ENCODE data around the gene FMN1. TPM values are rescaled to one million over a fixed set of nuclear protein-coding genes. Genes with fewer than 3 reads are reported as not detected.

Gene FMN1
- total RNA-seq, 2 donors from 2014 or later, result 0.60 to 1.1 TPM

DNA sequence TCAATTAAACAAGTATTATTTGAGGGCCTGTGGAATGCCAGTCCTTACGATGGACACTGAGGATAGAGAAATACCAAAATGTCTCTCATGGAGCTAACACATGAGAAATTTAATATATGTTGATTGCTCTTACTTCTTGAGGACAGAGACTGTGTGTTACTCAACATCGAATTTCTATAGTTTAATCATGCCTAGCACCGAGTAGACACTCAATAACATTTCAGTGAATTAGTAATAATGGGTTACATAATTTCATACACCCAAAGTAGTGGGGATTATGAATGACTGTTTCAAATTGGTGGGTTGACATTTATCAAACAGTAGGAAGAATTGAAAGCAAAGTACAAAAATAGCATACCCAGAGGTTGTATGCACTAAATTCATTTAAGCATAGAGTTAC is 11.2 kb downstream of the FMN1 start:
- TF ChIP-seq CTCF (conservative IDR thresholded peaks at IDR 0.05), result no peak
- Histone ChIP-seq H3K9me3 (ENCODE audit: control insufficient read depth, low read length) (no peaks in the 10 kb centered on the region), H3K9ac (ENCODE audit: extremely low read depth, low read length, poor library complexity, severe bottlenecking) (no peak overlapping the region), H3K4me3 (ENCODE audit: low read length) (no peak overlapping the region), H3K27me3 (ENCODE audit: control insufficient read depth, insufficient read depth, low read length, poor library complexity, severe bottlenecking) (no peaks in the 10 kb centered on the region), H3K36me3 (ENCODE audit: control insufficient read depth, insufficient read depth, low read length) (no peaks in the 10 kb centered on the region), H3K4me1 (ENCODE audit: control insufficient read depth, insufficient read depth, low read length) (peaks cover 5% of the 10 kb centered on the region), H3K27ac (ENCODE audit: low read depth, low read length) (no peak overlapping the region)
- 94 to 100% methylated on average over 1 of the region's 3 CpGs for WGBS, 2 experiments (ENCODE audit: insufficient coverage in 1 of 2, insufficient read length in 1 of 2)
- no peak overlapping the region for H3K4me3 Mint-ChIP-seq
- no peaks in the 10 kb centered on the region for H3K27me3 Mint-ChIP-seq (ENCODE audit: insufficient read depth)
- no peak overlapping the region for H3K27ac Mint-ChIP-seq
- peaks cover 12% of the 10 kb centered on the region for H3K4me1 Mint-ChIP-seq
- DNase-seq, result no peak
- H3K36me3 Mint-ChIP-seq (ENCODE audit: low read depth), result no peaks in the 10 kb centered on the region
- no peaks in the 10 kb centered on the region for H3K9me3 Mint-ChIP-seq

- no peak overlapping the region for H3K4me3 ChIP-seq (ENCODE audit: low read length)
- H3K36me3 Mint-ChIP-seq (ENCODE audit: low read depth), result no peaks in the 10 kb centered on the region
- no peaks in the 10 kb centered on the region for H3K9me3 Mint-ChIP-seq
- H3K9me3 ChIP-seq (ENCODE audit: control insufficient read depth, low read length), result no peaks in the 10 kb centered on the region
- DNase-seq, result no peak
- peaks cover 12% of the 10 kb centered on the region for H3K4me1 Mint-ChIP-seq
- WGBS, 2 experiments (ENCODE audit: insufficient coverage in 1 of 2, insufficient read length in 1 of 2), result 94 to 100% methylated on average over 1 to 2 of the region's 2 CpGs
- H3K36me3 ChIP-seq (ENCODE audit: control insufficient read depth, insufficient read depth, low read length), result no peaks in the 10 kb centered on the region
- H3K27ac ChIP-seq (ENCODE audit: low read depth, low read length), result no peak overlapping the region
- peaks cover 5% of the 10 kb centered on the region for H3K4me1 ChIP-seq (ENCODE audit: control insufficient read depth, insufficient read depth, low read length)
- TF ChIP-seq CTCF (conservative IDR thresholded peaks at IDR 0.05), result no peak
- no peak overlapping the region for H3K9ac ChIP-seq (ENCODE audit: extremely low read depth, low read length, poor library complexity, severe bottlenecking)
- H3K4me3 Mint-ChIP-seq, result no peak overlapping the region
- H3K27me3 ChIP-seq (ENCODE audit: control insufficient read depth, insufficient read depth, low read length, poor library complexity, severe bottlenecking), result no peaks in the 10 kb centered on the region
- no peak overlapping the region for H3K27ac Mint-ChIP-seq
- no peaks in the 10 kb centered on the region for H3K27me3 Mint-ChIP-seq (ENCODE audit: insufficient read depth)
Observed at GRCh38 chr15:33182926-33183325, 11.6 kb downstream of the FMN1 start.

DNA sequence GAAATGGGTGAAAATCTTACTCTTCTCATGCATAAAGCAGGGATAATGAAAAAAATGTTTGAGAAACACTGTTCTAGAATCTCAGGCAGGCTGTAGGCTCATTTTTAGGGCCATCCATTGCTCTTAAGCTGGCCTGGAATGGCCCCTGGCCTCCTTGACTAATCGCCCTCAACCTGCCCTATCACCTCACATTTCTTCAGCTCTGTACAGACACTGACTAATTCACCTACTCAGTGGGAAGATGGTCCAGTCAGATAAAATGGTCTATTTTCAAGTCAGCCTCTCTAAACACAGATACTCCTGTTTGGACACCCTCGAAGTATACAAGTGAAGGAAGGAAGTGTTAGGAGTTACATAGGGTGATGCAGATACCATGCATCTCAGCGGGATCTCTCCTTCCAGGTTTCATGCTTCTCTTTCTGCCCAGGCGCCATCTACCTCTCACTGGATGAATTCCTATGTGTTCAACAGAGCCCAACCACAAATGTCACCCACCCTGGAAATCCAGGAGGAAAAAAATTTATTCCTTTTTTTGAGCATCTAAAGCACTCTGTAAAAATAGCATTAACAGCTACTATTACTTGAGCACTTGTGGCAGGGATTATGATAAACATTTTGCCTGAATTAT is 12.1 kb downstream of the FMN1 start:
- H3K36me3 ChIP-seq (ENCODE audit: control insufficient read depth, insufficient read depth, low read length), result no peaks in the 10 kb centered on the region
- H3K4me1 Mint-ChIP-seq, result peaks cover 12% of the 10 kb centered on the region
- no peaks in the 10 kb centered on the region for H3K27me3 ChIP-seq (ENCODE audit: control insufficient read depth, insufficient read depth, low read length, poor library complexity, severe bottlenecking)
- peaks cover 5% of the 10 kb centered on the region for H3K4me1 ChIP-seq (ENCODE audit: control insufficient read depth, insufficient read depth, low read length)
- no peak overlapping the region for H3K27ac Mint-ChIP-seq
- H3K9me3 Mint-ChIP-seq, result no peaks in the 10 kb centered on the region
- no peaks in the 10 kb centered on the region for H3K36me3 Mint-ChIP-seq (ENCODE audit: low read depth)
- H3K27ac ChIP-seq (ENCODE audit: low read depth, low read length), result no peak overlapping the region
- H3K9ac ChIP-seq (ENCODE audit: extremely low read depth, low read length, poor library complexity, severe bottlenecking), result no peak overlapping the region
- H3K27me3 Mint-ChIP-seq (ENCODE audit: insufficient read depth), result no peaks in the 10 kb centered on the region
- 81 to 86% methylated on average over 4 of the region's 4 CpGs for WGBS, 2 experiments (ENCODE audit: insufficient coverage in 1 of 2, insufficient read length in 1 of 2)
- H3K4me3 ChIP-seq (ENCODE audit: low read length), result no peak overlapping the region
- H3K4me3 Mint-ChIP-seq, result no peak overlapping the region
- peak; percentile 58 for DNase-seq
- peak; percentile 59 for TF ChIP-seq CTCF (conservative IDR thresholded peaks at IDR 0.05)
- H3K9me3 ChIP-seq (ENCODE audit: control insufficient read depth, low read length), result no peaks in the 10 kb centered on the region

All from endodermal cell (in vitro differentiated cells).